Left ventricle myocardium inferior (tissue), 1 donor: ENCODE data around the gene MAST2. TPM values are rescaled to one million over a fixed set of nuclear protein-coding genes. Genes with fewer than 3 reads are reported as not detected.
A peak's percentile ranks its signal among the peaks of the same experiment; 100 is the strongest.
"Not testable (repeated sequence)": the region's sequence is repeated elsewhere in the genome, so short reads cannot be mapped to it uniquely, and the experiment has no call there.

Source experiments
- DNase-seq: peaks from one replicate; pipeline ENCODE4 v3.0.0-alpha.2; 2020
- H3K27ac ChIP-seq: fragments of 200-600 bp; replicated peaks from 2 replicates; pipeline ENCODE4 v1.8.0; 2021
- H3K27me3 ChIP-seq: fragments of 200-600 bp; 2 replicates; pipeline ENCODE4 v1.8.0; 2021; ENCODE audit warnings: low read depth
- H3K36me3 ChIP-seq: fragments of 200-600 bp; 2 replicates; pipeline ENCODE4 v1.8.0; 2021
- H3K4me1 ChIP-seq: fragments of 200-600 bp; 2 replicates; pipeline ENCODE4 v1.8.0; 2021
- H3K4me3 ChIP-seq: fragments of 200-600 bp; 2 replicates; pipeline ENCODE4 v1.8.0; 2021; ENCODE audit warnings: mild to moderate bottlenecking, moderate library complexity
- H3K9me3 ChIP-seq: fragments of 200-600 bp; replicated peaks from 2 replicates; pipeline ENCODE4 v1.8.0; 2021
- intact Hi-C: fragments of 100-400 bp; cut with micrococcal nuclease; formaldehyde crosslinking; loops from one replicate; pipeline ENCODE4 v1.11.0; 2022
- total RNA-seq: library from RNA; stranded (reverse); fragmentation: NEBNext Ultra II Directional; extraction: Animal tissue kit (Norgen Biotek cat#: 25700); gene quantifications from one replicate; pipeline ENCODE4 v1.2.1, GENCODE V29; 2021
- TF ChIP-seq, protein P1 (sequence below): fragments of 200-600 bp; IDR thresholded peaks from 2 replicates; pipeline ENCODE4 v1.8.0; 2021; ENCODE audit warnings: antibody characterized with exemption, mild to moderate bottlenecking, borderline replicate concordance
- donor health status: DM: no; HTN: yes; CAD: no; lungs with severe emphysema.

MAST2 gene
- total RNA-seq, 1 donor from 2014 or later: 104 TPM

DNA sequence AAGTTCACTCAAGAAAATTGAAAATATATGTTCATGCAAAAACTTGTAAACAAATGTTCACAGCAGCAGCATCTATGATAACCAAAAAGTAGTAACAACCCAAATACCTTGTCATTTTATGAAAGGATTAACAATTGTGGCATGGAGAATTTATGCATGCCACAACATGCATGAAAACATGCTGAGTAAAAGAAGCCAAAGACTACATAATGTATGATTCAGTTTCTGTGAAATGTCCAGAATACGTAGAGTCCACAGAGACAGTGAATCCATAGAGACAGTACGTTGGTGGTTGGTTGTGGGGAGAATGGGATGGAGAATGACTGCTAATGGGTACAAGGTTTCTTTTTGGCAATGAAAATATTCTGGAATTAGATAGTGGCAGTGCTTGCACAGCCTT lies 148.7 kb downstream of the MAST2 start:
- Histone ChIP-seq H3K36me3 (peaks cover 7% of the 10 kb centered on the region), H3K27me3 (no peaks in the 10 kb centered on the region), H3K4me3 (no peak overlapping the region), H3K9me3 (peaks cover 10% of the 10 kb centered on the region), H3K27ac (no peak overlapping the region), H3K4me1 (peaks cover 49% of the 10 kb centered on the region)
- no peak for DNase-seq
- intact Hi-C loops: no loop called here
- TF ChIP-seq, protein P1, sequence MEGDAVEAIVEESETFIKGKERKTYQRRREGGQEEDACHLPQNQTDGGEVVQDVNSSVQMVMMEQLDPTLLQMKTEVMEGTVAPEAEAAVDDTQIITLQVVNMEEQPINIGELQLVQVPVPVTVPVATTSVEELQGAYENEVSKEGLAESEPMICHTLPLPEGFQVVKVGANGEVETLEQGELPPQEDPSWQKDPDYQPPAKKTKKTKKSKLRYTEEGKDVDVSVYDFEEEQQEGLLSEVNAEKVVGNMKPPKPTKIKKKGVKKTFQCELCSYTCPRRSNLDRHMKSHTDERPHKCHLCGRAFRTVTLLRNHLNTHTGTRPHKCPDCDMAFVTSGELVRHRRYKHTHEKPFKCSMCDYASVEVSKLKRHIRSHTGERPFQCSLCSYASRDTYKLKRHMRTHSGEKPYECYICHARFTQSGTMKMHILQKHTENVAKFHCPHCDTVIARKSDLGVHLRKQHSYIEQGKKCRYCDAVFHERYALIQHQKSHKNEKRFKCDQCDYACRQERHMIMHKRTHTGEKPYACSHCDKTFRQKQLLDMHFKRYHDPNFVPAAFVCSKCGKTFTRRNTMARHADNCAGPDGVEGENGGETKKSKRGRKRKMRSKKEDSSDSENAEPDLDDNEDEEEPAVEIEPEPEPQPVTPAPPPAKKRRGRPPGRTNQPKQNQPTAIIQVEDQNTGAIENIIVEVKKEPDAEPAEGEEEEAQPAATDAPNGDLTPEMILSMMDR: no peak

DNA sequence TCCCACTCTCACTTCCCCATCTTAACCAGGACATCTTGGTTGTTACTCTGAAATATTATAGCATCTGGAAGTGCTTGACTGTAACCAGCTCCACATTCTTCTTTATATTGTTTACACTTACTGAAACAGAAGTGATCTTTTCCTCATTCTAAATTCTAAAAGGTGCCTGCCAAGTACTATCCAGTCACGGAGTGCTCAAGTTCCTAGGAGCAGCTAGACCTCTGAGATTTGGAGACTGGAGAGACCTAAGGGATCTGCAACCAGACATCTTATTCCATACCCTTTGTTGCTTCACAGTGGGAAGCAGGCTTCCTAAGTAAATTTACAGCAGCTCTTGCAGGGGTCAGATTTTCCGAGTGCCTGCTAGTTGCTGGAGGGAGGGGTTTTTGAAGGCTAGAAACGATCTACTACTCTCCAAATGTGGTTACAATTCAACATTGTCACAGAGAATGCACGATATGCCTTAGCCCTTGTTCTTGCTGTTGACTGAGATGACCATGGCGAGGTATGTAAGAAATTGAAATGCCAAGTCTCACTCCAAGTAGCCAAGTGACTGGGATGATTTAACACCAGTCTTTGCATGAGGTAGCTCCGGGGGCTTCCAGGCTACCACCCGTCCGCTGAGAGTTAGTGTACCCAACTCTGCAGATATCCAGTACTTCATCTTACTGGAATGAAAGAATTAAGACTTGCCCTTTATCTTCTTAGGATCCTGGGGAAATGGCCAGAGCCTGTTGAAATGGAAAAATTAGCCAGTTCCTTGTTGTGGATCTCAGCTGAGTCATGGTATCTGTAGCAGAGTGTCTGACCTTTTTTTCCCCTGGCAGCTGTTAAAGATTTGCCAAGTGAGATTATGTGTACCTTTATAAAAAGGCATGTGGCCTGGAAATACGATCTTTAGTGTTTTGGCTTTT lies 150.8 kb downstream of the MAST2 start:
- H3K9me3 ChIP-seq: no peaks in the 10 kb centered on the region
- intact Hi-C loops: no loop called here
- peaks cover 2% of the 10 kb centered on the region for H3K36me3 ChIP-seq
- DNase-seq: no peak
- TF ChIP-seq, protein P1: no peak
- peaks cover 60% of the 10 kb centered on the region for H3K4me1 ChIP-seq
- peak overlapping the region; percentile 26 for H3K4me3 ChIP-seq
- no peaks in the 10 kb centered on the region for H3K27me3 ChIP-seq
- peak overlapping the region; percentile 74 for H3K27ac ChIP-seq

DNA sequence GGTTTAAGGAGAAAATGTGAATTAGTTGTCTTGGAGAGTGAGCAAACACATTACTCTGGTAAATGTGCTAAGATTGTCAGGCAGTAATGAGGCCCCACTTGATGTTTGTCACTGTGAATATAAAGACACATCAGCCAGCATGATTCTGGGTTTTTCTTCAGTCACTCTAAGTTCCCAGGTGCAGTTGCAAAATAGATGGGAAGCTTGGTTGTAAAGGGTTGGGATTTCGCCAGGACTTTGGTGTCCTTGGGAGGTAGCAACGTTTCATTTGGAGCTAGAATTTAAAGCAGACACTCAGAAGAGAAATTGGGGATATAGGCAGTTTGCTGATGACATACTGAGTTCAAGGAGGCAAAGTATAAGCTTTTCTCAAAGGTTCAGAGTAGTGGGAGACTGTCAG lies 154.3 kb downstream of the MAST2 start:
- Histone ChIP-seq H3K27ac (peak overlapping the region; percentile 17), H3K36me3 (peaks cover 26% of the 10 kb centered on the region), H3K27me3 (no peaks in the 10 kb centered on the region), H3K9me3 (no peaks in the 10 kb centered on the region), H3K4me3 (no peak overlapping the region), H3K4me1 (peaks cover 65% of the 10 kb centered on the region)
- intact Hi-C loops: no loop called here
- TF ChIP-seq, protein P1: no peak
- DNase-seq: no peak

DNA sequence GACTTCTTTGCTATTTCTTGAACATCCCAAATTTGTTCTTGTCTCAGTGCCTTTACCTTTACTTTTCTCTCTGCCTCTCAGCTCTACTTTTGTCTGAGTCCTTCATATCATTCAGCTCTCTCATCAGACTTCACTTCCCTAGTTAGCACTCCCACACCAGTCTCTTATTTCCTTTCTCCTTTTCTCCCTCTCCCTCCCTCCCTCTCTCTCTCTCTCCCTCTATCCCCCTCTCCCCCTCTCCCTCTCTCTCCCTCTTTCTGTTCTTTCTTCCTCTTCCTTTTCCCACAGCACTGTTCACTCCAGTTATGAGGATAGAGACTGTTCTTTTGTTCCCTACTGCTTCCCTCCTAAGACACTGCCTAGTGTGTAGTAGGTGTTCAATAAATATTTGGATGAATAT lies 154.9 kb downstream of the MAST2 start:
- Histone ChIP-seq H3K4me1 (peaks cover 59% of the 10 kb centered on the region), H3K4me3 (no peak overlapping the region), H3K9me3 (no peaks in the 10 kb centered on the region), H3K27ac (peak overlapping the region; percentile 17), H3K36me3 (peaks cover 26% of the 10 kb centered on the region), H3K27me3 (no peaks in the 10 kb centered on the region)
- no peak for DNase-seq
- TF ChIP-seq, protein P1: no peak
- intact Hi-C loops: no loop called here

DNA sequence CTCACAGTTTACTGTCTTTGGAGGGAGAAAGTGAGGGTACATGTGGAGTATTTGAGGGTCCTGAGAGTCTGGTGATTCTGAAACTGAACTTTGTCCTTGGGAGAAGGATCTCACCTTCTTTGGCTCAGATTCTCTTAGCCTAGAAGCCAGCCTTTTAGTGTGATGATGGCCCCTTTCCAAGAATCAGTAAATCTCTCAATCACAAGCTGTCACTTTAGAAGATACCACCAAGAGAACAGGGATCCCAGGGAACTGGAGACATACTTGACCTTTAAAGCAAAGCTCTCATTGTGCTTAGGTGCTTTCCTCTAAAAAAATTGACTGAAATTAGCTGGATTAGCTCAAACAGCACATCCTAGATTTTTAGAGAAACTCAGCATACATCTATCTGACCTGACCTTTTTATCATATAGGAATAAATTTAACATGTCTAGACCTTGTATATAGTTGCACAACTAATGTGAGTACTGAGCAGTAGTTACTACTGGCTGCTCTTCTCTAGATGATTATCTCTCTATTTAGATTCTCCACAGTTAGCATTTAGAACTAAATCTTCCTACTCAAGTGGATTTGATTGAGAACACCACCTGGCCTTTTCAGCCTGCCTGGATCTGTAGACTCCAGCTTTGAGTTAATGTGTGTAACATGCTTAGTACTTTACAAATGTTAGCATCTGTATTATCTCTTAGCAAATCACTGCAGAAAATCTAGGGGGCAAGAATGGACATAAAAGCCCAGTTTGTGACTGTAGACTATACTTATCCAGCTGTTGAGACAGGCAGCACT lies 157.7 kb downstream of the MAST2 start:
- no peaks in the 10 kb centered on the region for H3K27me3 ChIP-seq
- no peak overlapping the region for H3K4me3 ChIP-seq
- TF ChIP-seq, protein P1: no peak
- no peak for DNase-seq
- peaks cover 41% of the 10 kb centered on the region for H3K4me1 ChIP-seq
- intact Hi-C loops: no loop called here
- no peaks in the 10 kb centered on the region for H3K9me3 ChIP-seq
- peak overlapping the region; percentile 50 for H3K27ac ChIP-seq
- H3K36me3 ChIP-seq: peaks cover 26% of the 10 kb centered on the region

DNA sequence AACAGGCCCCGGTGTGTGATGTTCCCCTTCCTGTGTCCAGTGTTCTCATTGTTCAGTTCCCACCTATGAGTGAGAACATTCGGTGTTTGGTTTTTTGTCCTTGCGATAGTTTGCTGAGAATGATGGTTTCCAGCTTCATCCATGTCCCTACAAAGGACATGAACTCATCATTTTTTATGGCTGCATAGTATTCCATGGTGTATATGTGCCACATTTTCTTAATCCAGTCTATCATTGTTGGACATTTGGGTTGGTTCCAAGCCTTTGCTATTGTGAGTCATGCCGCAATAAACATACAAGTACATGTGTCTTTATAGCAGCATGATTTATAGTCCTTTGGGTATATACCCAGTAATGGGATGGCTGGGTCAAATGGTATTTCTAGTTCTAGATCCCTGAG lies 158.5 kb downstream of the MAST2 start:
- Histone ChIP-seq H3K36me3 (peaks cover 31% of the 10 kb centered on the region), H3K4me1 (peaks cover 34% of the 10 kb centered on the region)
- H3K9me3 ChIP-seq, DNase-seq, H3K27me3 ChIP-seq, H3K4me3 ChIP-seq, H3K27ac ChIP-seq, intact Hi-C loops: not testable (repeated sequence)
